Thyroid gland (tissue), 4 donors: ENCODE data around the gene MAD1L1.

ENCODE experiments used
- CTCF ChIP-seq, 6 experiments: fragments of 200-600 bp in 3 of 6; fragments of 450-650 bp in 3 of 6; sonication (generic) in 3 of 6; IDR thresholded peaks; one replicate each; pipeline ENCODE4 v1.5.1; 2016 to 2019; ENCODE audit warnings: antibody characterized with exemption in 6 of 6, mild to moderate bottlenecking in 2 of 6, inconsistent platforms in 1 of 6, moderate library complexity in 1 of 6
- POLR2A ChIP-seq, 2 donors: fragments of 450-650 bp; IDR thresholded peaks; one replicate each; pipeline ENCODE4 v1.6.1; 2017; ENCODE audit warnings: antibody characterized with exemption in 2 of 2, mild to moderate bottlenecking in 2 of 2, moderate library complexity in 1 of 2

DNA sequence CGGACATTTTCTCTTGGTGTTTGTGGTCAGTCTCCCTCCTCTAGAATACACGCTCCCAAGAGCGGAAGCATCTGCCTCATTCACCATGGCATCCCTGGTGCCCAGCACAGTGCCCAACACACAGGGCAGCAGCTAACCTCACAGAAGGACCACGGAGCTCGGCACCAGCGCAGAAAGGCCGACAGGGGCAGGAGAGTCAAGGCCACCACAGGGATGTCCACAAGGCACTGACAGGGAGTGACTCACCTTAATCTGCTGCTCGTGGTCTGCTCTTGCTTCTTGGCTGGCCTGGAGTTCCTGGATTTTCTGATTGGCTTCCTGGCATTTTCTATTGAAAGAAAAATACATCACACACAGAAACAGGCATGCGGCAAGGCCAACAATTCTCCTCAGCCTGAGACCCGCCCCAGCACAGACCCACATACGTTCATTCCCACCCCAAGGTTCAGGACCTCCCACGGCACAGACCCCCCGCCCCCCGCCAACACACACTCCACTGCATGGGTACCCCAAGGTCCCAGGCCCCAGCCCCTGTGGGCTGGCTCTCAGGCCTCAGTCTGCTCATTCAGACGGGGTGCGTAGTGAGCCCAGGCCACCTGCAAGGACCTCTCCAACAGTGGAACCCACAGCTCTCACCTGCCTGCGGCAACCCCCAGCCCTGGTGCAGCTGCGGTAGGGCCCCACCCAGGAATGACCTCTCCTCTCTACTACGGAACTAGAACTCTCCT, 14.9 kb downstream of the MAD1L1 start:
- TF ChIP-seq CTCF (IDR thresholded peaks at IDR 0.05) = no peak
- TF ChIP-seq POLR2A (IDR thresholded peaks at IDR 0.05) = no peak
